GM23338 (cell line): ENCODE results near the gene MME.

Source experiments
- CTCF ChIP-seq, 2 experiments: fragments of 200-600 bp in 1 of 2; sonication (generic) in 1 of 2; conservative IDR thresholded peaks; 2 replicates each; pipeline versions ENCODE4 v1.5.1 to v1.6.1; 2016 to 2017; ENCODE audit warnings: antibody characterized with exemption in 2 of 2, low read depth in 2 of 2, mild to moderate bottlenecking in 2 of 2, moderate library complexity in 1 of 2
- EZH2 ChIP-seq: fragments of 200-600 bp; sonication (generic); IDR thresholded peaks from one replicate; pipeline ENCODE4 v1.8.0; 2017; ENCODE audit warnings: antibody characterized with exemption, mild to moderate bottlenecking, low read depth; ENCODE audit not compliant: unreplicated experiment
- JUNB ChIP-seq: IDR thresholded peaks from one replicate; pipeline ENCODE4 v1.6.1; 2016; ENCODE audit warnings: antibody characterized with exemption; ENCODE audit not compliant: unreplicated experiment
- POLR2AphosphoS5 ChIP-seq: IDR thresholded peaks from 2 replicates; pipeline ENCODE4 v1.6.1; 2016; ENCODE audit warnings: antibody characterized with exemption, low read depth

- TF ChIP-seq CTCF (conservative IDR thresholded peaks at IDR 0.05; ENCODE audit: low read depth in 2 of 2) (no peak), EZH2 (no peak), POLR2AphosphoS5 (no peak), JUNB (no peak)
Measured at GRCh38 chr3:155189478-155189877, 109.4 kb downstream of the MME start.
